ENCODE results near the gene CIB4.

The CIB4 gene

DNA sequence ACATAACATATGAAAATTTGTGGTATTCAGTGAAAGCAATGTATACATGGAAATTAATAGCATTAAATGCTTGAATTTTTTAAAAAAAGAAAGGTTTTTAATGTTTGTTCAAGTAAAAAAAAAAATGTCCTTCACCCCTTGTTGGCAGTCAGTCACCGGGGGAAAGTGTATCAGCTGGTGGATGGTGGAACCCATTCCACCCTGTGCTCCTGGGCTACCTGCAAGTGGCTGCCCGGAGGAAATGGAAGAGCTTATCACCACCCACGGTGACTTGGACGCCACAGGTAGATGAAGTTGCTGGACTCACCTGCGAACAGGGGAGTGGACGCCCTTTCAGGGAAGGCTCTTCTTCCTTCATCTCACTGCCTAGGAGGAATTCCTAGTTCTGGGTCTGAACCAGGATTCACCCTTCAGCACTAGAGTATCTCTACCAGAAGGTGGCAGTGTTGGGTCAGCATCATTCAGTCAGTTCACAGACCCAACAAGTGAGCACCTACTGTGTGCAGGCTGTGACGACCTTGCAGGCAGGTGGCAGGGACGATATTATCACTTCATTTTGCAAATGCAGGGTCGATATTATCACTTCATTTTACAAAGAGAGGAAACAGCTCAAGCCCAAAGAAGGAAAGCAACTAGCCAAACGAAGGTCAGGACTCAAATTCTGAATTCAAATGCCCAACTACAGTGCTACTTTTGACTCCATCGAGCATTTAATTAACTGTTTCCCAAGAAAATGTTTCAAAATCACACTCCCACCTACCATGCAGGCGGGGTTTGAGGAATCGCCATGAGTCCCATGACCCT, 35.8 kb downstream of the CIB4 start:
- peak in 1 of 2 experiments; percentile 65 for DNase-seq

DNA sequence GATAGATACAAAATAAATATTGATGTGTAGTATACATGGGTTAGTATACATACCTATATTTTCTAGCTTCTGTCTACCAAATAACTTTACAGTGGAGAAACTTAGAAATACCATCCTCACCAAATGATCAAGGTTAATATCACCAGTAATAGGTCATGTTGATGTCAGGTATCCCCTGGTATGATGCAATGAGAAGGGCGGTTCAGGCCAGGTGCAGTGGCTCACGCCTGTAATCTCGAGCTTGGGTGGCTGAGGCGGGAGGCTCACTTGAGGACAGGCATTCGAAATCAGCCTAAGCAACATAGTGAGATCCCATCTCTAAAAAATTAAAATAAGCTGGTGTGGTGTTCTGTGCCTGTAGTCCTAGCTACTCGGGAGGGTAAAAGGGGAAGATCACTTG, 38.6 kb downstream of the CIB4 start:
- DNase-seq, result no peak

DNA sequence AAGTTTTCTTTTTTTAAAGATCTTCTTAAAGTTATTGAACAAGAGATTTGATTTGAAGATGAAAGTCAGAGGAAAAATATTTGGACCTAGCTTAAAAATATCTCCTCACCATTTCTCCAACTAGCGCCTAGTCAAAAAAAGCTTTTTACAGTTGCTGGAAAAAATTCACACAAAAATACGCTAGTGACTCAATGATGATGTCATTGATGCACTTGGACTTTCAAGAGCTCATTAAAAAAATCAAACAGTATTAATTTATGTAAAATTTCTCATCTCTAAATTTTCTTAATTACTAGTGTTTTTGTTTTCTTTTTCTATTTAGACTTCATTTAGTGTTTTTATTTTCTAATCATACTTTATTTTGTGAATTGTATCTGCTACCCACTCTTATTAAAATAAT, 41.8 kb downstream of the CIB4 start:
- DNase-seq, result no peak

DNA sequence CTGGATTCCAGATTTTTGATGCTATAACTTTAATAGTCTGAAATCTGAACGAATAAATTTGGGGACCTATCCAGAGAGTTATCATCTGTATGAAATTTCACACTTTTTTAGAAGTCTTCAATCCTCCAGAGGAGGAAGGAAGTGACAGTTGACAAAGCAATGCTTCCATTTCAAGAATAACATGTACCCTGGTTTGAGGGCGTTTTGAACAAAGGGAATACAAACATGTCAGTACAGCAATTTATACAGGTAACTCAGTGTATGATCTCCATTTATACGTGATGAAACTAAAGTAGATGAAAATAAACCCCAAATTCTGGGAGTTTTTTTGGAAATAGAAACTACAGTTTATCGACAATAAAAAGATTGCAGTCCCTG, 42.2 kb downstream of the CIB4 start:
- DNase-seq, result no peak

DNA sequence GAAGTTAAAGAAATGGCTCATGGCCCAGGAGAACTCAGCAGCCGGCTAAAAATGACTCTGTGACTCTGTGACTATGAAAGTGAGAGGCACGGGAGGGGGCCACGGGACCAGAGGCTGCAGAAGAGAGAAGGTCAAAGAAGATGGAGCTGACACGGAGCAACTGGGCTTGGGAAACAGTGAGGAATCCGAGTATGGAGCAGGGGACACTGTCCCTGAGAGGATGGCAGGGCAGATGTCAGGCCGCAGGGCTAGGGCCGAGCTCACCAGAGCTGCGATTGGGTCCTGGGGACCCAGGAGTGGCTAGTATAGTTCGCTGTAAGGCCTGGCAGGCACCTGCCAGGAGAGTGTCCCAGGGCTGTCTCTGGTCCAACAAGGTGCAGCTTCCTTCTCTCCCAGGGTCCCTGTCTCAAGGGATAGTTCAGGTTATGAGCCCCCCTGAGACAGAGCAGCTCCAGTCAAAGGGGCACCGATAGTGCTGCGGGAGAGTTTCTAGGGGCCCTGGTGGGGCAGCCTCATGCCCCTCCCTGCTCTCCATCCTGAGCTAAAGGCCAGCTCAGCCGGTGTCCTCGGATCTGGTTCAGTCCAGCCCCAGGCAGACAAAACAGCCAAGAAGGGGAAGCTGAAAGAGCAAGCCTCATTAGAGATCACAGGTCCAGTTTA, 42.7 kb downstream of the CIB4 start:
- DNase-seq, result no peak

DNA sequence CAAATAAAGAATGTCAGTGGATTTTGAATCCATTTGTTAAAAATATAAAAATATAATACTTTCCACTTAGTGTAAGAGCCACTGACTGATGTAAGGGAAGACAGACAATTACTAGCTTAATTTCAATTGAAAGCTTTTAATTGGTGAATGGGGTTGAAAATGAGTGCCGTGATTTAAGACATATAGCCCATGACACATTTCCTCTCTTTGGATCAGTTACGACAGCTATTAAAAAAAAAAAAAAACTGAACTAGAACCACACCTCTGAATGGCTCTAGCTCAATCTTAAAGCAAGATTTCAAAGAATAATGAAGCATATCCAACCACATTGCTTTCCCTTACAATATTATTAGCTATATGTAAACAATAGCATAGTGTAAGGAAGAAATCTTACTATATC, 44.0 kb downstream of the CIB4 start:
- DNase-seq, result no peak

DNA sequence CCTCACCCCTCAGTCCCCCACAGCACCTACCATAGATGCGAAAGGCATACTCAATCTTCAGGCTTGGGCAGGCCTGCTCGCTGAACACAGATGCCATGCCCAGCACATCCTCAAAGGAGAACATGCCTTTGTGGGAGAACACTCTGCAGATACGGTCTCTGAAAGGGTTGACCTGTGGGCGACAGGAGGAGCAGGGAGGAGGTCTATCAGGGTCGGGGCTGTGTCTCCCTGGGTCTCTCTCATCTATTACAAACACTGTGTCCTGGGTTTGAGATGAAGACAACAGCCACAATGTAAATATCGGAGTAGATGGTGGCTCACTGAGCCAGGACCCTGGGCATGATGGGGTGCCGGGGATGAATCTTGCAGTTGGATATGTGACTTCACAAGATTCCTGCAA, 46.0 kb downstream of the CIB4 start:
- DNase-seq, result no peak

DNA sequence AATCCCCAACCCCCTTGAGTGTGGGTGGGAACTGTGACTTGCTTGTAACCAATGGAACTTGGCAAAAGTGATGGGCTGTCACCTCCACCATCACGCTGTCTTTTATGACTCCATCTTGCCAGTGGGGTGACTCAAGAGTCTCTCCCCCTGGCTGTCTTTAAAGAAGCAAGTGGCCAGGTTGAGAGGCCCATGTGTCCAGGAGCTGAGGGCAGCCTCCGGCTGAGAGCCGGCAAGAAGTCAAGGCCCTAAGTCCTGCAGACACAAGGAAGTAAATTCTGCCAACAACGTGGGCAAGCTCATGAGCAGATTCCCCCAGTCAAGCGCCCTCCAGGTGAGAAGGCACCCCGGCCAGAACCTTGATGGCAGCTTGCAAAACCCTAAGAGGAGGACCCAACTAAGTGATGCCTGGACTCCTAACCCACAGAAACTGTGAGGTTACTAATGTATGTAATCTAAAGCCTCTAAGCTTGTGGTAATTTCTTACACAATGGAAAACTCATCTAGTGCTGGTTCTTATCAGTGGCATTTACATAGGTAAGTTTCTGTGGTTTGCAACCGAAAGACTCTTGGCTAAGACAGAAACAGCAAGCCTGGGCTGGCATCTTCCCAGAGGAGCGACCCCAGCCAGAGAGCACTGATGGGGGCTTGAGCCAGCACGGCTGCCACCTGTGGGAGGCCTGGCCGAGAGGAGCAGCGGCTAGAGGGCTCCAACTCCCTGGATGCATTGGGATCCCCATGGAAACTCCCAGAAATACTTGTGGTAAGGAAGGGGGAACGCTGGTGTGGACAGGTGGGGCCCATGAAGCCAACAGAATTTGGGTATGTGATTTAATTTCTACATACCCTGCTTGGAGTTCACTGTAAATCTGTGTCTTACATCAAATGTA, 49.3 kb downstream of the CIB4 start:
- no peak for DNase-seq

DNA sequence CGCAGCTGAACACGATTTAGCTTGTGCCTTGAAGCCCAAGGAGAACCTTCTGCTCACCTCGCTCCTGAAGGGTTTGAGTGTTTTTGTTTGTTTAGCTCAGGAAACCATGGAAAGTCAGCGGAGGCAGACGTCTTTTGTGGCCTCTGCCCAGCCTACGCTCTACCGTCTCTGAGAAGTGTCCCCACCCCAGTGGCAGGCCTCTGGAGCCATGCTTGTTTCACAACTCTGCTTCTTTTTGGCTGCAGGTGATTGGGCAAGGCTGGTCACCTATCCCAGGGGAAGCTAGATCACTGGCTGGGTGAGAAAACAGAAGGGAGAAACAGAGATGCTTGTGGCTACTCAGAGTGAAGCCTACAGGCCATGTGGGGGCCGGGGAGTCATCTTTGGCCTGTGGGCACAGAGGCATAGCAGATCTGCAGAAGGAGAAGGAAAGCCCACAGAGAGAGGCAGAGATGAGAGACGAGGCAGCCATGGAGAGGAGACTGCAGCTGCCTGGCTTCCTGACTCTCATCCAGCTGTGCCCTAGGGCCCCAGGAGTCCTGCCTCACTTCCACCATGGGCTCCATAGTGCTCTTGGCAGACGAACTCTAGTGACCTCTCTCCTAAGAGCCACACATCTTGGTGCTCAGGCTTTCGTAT, 50.1 kb downstream of the CIB4 start:
- no peak for DNase-seq

DNA sequence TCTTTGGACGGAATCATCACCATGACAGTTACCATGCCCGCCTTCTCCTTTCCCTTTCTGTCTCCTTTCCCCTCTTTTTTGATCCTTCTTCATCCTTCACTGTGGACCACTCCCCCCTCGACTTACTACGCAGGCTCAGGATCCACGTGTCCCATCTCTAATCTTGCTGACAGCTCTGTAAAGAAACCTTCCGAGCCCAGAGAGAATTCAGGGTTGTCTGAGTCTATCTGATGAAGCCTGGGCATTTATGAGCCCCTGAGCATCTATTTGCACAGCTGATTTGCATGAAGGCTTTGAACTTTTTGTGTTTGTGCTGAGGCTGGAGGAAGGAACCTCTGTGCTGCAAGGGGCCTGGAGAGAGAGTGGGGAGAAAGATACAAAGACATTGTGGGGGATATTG, 50.7 kb downstream of the CIB4 start:
- no peak for DNase-seq

DNA sequence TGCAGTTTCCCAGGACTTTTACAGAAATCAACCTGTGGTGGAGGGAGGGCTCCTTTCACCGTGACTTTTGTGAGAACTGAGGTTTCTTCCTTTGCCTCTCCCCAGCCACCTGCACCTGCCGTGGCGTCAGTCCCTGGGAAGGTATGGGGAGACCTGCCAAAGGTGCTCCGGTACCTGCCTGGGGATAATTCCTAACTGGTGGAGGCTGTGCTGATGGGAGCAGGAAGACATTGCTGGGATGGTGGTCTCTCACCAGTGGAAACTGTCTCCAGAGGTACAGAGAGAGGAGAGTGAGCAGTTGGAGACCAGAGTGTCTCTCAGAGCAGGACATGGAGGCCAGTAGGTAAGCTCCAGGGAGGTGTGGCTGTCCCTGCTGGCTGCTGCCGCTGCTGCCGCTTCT, 52.6 kb downstream of the CIB4 start:
- no peak for DNase-seq

DNA sequence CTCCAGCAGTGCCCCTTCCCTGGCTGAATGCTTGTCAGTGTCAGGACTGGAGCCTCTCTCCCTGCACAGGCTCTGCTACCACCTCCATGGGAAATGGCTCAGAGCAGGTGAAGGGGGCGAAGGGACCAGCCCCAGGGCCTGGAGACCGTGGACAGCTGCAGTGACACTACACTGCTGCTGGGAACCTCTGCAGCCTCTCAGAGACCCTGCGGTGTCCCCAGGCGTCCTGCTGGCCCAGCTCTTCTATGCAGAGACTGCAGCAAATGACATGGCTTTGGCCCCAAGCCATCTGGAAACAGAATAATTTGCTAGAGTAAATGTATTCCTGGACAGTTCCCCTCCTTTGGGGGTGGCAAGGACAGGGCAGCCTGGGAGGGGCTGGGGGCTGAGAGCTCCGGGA, 53.2 kb downstream of the CIB4 start:
- DNase-seq, result no peak

DNA sequence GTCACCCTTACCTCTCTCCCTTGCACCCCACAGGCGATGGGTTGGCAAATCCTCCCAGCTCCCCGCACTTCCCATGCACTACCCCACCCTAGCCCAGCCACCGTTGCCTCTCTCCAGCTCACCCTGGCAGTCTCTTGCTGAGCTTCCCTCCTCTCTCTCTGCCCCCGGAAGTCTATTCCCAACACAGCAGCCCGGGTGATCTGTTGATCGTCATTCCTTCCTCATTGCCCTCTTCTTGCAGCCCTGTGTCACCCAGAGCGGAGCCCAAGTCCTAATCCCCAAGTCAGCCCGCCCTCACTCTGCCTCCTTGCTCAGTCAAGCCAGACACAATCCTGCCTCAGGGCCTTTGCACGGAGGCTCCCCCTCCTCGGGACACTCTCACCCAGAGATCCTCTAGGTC, 55.2 kb downstream of the CIB4 start:
- DNase-seq, result no peak

DNA sequence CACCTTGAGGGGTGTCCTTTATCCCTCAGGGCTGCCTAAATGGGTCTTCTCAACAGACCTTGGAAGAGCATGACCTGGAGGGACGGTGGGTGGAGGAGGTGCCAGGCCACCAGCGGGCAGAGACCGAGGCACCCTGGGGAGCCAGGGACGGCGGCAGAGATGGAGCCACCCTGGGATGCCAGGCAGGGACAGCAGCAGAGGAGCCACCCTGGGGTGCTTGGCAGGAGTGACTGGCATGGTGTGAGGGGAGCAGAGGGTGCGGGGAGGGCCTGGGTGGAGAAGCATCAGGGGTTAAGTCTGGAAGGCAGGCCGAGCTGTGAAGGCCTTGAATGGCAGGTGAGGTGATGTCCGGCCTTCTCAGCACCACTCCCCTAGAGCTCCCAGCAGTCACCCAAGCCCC, 56.1 kb downstream of the CIB4 start:
- DNase-seq, result no peak

DNA sequence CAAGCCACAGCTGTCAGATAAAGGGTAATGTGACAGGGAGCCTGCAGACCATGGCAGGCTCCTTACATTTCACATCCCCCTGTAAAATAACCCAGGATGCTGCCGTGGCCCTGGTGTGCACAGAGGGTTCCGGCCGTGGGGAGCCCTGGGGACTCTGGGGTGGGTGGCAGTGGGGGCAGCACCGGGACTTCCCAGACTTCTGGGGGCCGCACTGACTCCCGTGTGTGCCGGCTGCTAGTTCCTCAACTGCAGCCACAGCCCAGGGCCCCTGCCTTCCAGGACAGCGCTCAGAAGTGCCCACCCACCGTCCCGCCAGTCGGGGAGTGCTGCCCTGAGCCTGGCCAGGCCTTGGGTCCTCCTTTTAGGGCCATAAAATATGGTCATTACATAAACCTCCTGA, 56.5 kb downstream of the CIB4 start:
- DNase-seq, result no peak

DNA sequence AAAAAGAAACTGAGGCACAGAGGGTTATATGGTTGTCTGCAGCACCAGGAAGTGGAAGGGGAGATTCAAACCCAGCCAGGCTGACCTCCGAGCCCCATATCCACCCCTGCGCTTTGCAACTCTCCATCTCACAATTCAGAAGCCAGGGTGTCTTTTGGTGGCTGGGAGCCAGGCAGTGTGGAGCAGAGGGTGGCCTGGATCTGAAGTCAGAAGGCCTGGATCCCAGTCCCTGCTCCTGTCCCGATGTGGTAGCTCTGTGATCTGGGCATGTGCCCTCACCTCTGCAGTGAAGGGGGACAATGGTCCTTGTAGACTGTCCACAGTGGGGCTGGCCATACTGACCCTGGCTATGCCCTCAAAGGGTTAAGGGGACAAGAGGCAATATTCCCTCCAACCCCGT, 57.0 kb downstream of the CIB4 start:
- DNase-seq, result no peak

DNA sequence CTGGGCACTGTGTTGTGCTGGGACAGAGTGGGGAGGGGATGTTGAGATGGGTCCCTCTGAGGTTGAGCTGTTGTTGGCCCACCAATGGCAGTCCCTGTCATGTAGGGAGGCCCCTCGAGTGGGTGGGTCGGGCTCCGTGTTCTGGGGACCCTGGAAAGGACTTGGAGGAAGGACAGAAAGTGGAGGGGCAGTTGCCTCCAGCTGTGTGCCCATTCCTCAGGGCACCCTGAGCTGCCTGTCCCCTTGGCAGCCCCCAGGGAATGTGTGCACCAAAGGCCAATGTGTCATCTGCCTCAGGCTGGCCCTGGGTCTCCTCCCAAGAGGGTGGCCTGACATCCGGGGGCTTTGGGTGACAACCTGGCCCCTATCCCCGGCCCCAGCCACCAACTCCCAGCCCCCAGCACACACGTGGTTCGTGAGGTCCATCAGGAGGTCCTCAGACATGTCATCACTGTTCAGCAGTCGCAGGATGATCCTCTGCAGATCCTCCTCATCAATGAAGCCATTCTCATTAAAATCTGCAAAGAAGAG, 57.7 kb downstream of the CIB4 start:
- no peak for DNase-seq

DNA sequence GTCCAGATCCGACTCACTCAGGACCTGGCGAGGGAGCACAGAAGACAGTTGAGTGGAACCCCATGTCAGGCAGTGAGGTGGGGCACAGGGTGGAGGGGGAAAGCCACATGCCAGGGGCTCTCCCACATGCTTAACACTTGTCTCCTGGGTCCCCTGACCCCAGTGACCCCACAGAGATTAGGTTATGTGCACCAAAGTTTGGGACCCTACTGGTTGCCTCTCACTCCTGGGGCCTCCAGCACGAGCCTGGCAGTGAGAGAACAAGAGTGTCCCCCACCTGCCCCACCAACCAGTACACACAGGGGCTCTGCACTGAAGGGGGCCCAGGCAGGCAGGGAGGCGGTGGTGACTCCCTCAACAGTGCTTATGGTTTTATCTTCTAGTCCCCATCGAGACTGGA, 58.3 kb downstream of the CIB4 start:
- DNase-seq, result no peak

DNA sequence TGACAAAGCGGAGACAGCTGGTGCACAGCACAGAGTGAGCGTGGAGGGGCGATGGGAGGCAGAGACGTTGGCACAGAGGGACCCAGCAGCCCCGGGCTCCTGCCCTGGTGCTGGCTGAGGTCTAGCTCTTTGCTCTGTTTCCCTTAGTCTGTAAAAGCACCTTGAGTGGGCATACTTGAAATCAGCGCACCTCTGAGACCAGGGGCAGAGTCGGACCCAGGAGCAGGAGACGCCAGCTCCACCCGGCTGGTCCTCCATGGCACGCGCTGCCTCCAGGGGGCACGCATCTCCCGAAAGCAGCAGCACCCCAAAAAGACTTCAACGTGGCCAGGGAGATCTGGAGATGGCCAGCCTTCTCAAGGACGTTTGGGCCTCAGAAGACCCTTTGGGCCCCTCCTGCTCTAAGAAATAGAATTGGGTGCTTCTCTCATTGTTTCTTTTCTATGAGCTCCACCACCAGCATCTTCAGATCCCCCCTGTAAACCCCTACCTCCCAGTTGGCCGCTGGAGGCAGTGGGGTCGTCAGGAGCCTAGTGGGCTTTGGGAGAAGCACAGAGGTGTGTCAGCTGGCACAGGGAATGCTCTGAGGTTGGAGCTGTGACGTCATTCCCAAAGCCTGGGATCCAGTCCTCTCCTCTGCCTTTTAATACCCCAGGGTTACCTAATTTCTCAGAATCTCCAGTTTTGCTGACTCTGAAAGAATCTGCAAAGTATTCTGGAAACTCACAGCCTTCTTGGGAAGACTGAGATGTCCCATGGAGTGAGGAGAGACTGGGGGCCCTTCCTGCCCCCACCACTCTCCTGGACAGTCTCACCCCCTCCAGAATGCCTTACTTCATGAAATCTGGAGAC, 58.9 kb downstream of the CIB4 start:
- no peak for DNase-seq

DNA sequence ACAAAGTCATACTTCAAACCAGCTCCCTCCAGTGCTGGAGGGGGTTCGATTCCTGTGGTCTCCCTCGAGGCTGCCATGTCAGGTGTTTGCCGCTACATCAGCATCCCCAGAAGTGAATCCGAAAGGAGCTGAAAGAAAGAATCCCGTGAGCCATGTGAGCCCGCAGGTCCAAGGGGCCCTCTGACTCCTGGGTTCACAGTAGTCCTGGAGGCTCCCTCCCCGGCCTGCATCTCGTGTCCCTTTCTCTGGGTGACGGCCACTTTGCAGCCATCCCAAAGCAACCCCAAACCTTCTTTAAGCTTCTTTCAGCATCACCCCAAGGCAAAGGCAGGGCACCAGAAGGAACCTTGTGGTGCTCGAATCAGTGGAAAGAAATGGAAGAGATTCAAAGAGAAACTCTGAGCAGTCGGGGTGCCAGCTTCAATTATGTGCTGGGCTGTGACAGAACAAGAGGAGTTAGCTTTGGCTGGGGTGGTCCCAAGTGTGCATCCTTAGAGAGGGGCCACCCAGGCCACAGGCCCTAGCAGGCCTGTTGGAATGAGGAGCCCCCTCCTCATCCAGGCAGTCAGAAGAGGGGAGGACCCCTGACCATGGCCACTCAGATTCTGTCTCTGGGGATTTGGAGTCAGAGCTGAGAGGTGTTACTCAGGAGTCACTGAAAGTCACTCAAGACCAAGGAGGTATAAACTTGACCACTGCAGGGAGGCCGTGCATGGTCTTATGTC, 59.7 kb downstream of the CIB4 start:
- no peak for DNase-seq

DNA sequence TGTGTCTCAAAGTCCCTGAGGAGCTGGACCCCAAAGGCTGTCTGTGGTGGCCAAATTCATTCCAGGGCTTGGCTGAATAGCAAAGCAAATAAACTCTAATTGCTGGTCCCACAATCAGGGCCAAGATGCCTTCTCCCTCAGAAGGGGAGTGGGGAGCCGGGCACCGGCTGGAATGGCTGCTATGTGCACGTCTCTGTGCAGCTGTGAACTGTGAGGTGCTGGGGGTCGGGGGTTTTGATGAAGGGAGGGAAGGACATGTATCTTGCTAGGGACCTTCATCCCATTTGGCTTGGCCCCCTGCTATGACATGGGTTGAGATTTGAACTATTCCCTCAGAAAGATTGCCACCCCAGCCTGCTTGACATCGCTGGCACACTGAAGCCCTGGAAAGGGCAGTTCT, 60.4 kb downstream of the CIB4 start:
- DNase-seq, result no peak

Measured in SW 1271 (cell line).